ENCODE results near the gene ALK. TPM values are rescaled to one million over a fixed set of nuclear protein-coding genes. Genes with fewer than 3 reads are reported as not detected.

The ALK gene
- total and polyA plus RNA-seq, 10 of the 15 experiments (the other 5 are each of a cell fraction or from before 2014, with no cell fraction given): 0.11 TPM; not detected in 9

GRCh38 chr2:29894822-29895614 is 26.4 kb downstream of the ALK start:
- WGBS (ENCODE audit: insufficient coverage, insufficient replicate concordance, low lambda C conversion rate, missing lambda C conversion rate): 4% methylated on average over 3 of the region's 3 CpGs
- ChIA-PET POLR2A (no interaction called here), RAD21 (ENCODE audit: unreplicated experiment) (no interaction called here), SMC1A (ENCODE audit: uncharacterized antibody, unreplicated experiment) (no interaction called here), CTCF (no interaction called here)
- no peak overlapping the region for H3K4me2 ChIP-seq (ENCODE audit: control insufficient read depth, insufficient read depth)
- intact Hi-C loops (cut with micrococcal nuclease; ENCODE audit: unreplicated experiment): no loop called here
- no peak overlapping the region for H3K9ac ChIP-seq (ENCODE audit: control insufficient read depth, insufficient read depth, low read length)
- H3K9me3 ChIP-seq (replicated peaks; ENCODE audit: control insufficient read depth, insufficient read depth, low read length): no peaks in the 10 kb centered on the region
- DNase-seq (ENCODE audit: low read depth, low spot score) (no peak), ATAC-seq (no peak), FAIRE-seq (no peak)
- H4K20me1 ChIP-seq (ENCODE audit: control insufficient read depth, insufficient read depth): no peaks in the 10 kb centered on the region
- no TSS peak for BruUV-seq (replicated peaks)
- no peak overlapping the region for H3K27ac ChIP-seq (ENCODE audit: control insufficient read depth, insufficient read depth)
- H3K27me3 ChIP-seq (replicated peaks in 1 of 2; ENCODE audit: control insufficient read depth in 2 of 2, insufficient read depth in 2 of 2, low read length in 1 of 2): peaks cover 0 to 4% of the 10 kb centered on the region in 2 experiments; a peak in 2 of 4 replicates
- H3K4me3 ChIP-seq: no peak overlapping the region
- no peak overlapping the region for H2AFZ ChIP-seq (ENCODE audit: control insufficient read depth, low read depth, low read length)
- TF ChIP-seq ATF7 (IDR thresholded peaks at IDR 0.05; ENCODE audit: low read depth) (no peak), CEBPB (IDR thresholded peaks at IDR 0.05; ENCODE audit: borderline replicate concordance in 1 of 2, low read depth in 2 of 2, low read length in 2 of 2) (no peak), SREBF1 (IDR thresholded peaks at IDR 0.05; ENCODE audit: low read length) (no peak), CHD2 (IDR thresholded peaks at IDR 0.05; ENCODE audit: borderline replicate concordance, low read depth, low read length) (no peak), POLR2A (IDR thresholded peaks at IDR 0.05; ENCODE audit: low read depth, low read length) (no peak), PBX3 (IDR thresholded peaks at IDR 0.05; ENCODE audit: insufficient replicate concordance, low read depth, low read length) (no peak), RCOR1 (conservative IDR thresholded peaks at IDR 0.05; ENCODE audit: low read depth, low read length) (no peak), SMARCA5 (IDR thresholded peaks at IDR 0.05) (no peak), STAT3 (IDR thresholded peaks at IDR 0.05; ENCODE audit: low read depth, low read length) (no peak), DPF2 (IDR thresholded peaks at IDR 0.05) (no peak), IKZF2 (IDR thresholded peaks at IDR 0.05) (no peak), EZH2 (IDR thresholded peaks at IDR 0.05; ENCODE audit: borderline replicate concordance, control insufficient read depth, low read depth, low read length) (no peak)
- TF ChIP-seq, protein P1, sequence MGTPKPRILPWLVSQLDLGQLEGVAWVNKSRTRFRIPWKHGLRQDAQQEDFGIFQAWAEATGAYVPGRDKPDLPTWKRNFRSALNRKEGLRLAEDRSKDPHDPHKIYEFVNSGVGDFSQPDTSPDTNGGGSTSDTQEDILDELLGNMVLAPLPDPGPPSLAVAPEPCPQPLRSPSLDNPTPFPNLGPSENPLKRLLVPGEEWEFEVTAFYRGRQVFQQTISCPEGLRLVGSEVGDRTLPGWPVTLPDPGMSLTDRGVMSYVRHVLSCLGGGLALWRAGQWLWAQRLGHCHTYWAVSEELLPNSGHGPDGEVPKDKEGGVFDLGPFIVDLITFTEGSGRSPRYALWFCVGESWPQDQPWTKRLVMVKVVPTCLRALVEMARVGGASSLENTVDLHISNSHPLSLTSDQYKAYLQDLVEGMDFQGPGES (IDR thresholded peaks at IDR 0.05): no peak
- in situ Hi-C loops (cut with MboI): no loop called here
- no peaks in the 10 kb centered on the region for H3K79me2 ChIP-seq (ENCODE audit: control insufficient read depth, insufficient read depth, low read length)
- no peaks in the 10 kb centered on the region for H3K36me3 ChIP-seq (ENCODE audit: control insufficient read depth in 2 of 2, insufficient read depth in 2 of 2, low read length in 1 of 2)
- no peaks in the 10 kb centered on the region for H3K4me1 ChIP-seq (ENCODE audit: control insufficient read depth, insufficient read depth, low read length)

All from GM12878 (cell line).